Hematopoietic multipotent progenitor cell treated with erythropoietin and hydrocortisone succinate and interleukin-3 and kit ligand, for 15 days (in vitro differentiated cells): ENCODE measurements around the gene ASPG.
A peak's percentile ranks its signal among the peaks of the same experiment; 100 is the strongest.

Experiments
- DNase-seq: peaks from one replicate; pipeline ENCODE4 v3.0.0-alpha.2; 2015; ENCODE audit warnings: low spot score

The ASPG gene

GRCh38 chr14:104093366-104094055, 8.0 kb downstream of the ASPG start:
- DNase-seq = peak; percentile 19

- no peak for DNase-seq
Measured at GRCh38 chr14:104094056-104094708, 8.7 kb downstream of the ASPG start.

- peak; percentile 64 for DNase-seq
Measured at GRCh38 chr14:104094709-104095425, 9.4 kb downstream of the ASPG start.

GRCh38 chr14:104095426-104096310, 10.2 kb downstream of the ASPG start:
- no peak for DNase-seq

- DNase-seq = no peak
Measured at GRCh38 chr14:104096318-104096717, 10.8 kb downstream of the ASPG start.

- DNase-seq = no peak
Measured at GRCh38 chr14:104096751-104097700, 11.5 kb downstream of the ASPG start.

GRCh38 chr14:104098272-104099095, 13.0 kb downstream of the ASPG start:
- DNase-seq = no peak

GRCh38 chr14:104099096-104100041, 13.9 kb downstream of the ASPG start:
- no peak for DNase-seq

GRCh38 chr14:104100171-104101085, 14.9 kb downstream of the ASPG start:
- DNase-seq = no peak

- DNase-seq = no peak
Measured at GRCh38 chr14:104101086-104101621, 15.7 kb downstream of the ASPG start.

GRCh38 chr14:104101651-104102281, 16.3 kb downstream of the ASPG start:
- DNase-seq = no peak

- DNase-seq = no peak
Measured at GRCh38 chr14:104102282-104102914, 16.9 kb downstream of the ASPG start.

- no peak for DNase-seq
Measured at GRCh38 chr14:104103061-104103445, 17.6 kb downstream of the ASPG start.

GRCh38 chr14:104103446-104104075, 18.1 kb downstream of the ASPG start:
- DNase-seq = no peak

GRCh38 chr14:104104076-104104901, 18.8 kb downstream of the ASPG start:
- no peak for DNase-seq
